Hematopoietic multipotent progenitor cell treated with erythropoietin and hydrocortisone succinate and interleukin-3 and kit ligand, for 15 days (in vitro differentiated cells): Measurements from ENCODE around the gene CELSR3.

Experiments
- DNase-seq: peaks from one replicate; pipeline ENCODE4 v3.0.0-alpha.2; 2015; ENCODE audit warnings: low spot score

CELSR3 gene

GRCh38 chr3:48662753-48663488 is at the start of gene CELSR3:
TSS of gene CELSR3 (minus strand) at chr3:48662886. CDS start at chr3:48662634, 252 bp downstream.
- peak; percentile 70 for DNase-seq

DNA sequence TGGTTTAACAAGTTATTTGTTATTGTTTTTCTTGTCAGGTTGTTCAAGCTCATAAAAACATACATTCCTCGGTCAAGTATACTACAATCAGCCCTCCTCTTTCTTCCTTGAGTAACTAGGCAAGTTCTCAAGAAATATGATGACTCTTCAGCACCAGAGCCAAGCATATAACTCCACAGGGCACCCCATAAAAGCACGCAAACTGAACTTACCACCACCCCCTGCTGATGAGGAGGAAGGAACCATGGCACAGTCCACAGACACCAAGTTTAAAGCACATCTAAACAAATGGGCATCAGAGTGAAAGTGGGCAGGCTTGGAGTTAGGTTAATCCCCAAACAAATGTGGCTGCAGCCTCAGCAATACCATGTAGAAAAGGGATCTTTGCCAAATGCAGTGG is 49.0 kb upstream of the CELSR3 start:
- no peak for DNase-seq

DNA sequence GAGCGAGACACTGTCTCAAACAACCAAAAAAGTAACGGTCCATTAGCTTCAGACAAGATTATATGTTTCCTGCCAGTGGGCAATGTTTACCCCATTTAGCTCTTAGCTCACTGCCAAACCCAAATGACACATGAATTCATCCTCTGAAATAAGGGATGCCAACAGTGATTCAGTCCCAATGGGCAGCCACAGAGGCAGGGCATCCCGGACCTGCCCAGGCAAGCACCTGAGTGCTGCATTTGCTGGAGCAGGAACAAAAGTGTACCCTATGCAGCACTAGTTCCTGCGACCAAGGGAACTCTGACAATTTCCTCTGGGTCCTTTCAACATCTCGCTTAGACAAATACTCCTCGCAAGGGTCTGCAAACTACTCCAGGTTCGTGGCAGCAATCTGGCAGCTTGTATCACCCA is 46.4 kb upstream of the CELSR3 start:
- no peak for DNase-seq

DNA sequence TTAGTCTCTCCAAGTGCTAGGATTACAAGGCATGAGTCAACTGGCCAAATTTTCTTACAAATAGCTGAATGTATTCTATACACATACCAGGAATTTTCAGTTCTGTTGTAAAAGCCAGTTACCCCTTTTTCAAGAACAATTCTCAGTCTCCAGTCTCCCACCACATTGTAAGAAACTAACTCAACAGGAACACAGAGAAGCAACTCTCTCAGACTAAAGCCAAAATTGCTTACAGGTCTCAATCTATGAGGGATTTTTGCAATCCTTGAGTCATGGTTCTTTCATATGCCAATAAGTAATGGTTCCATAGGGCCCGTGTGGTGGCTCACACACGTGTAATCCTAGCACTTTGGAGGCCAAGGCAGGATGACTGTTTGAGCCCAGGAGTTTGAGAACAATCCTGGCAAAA is 45.8 kb upstream of the CELSR3 start:
- no peak for DNase-seq

GRCh38 chr3:48707157-48707556 is 44.5 kb upstream of the CELSR3 start:
- no peak for DNase-seq

DNA sequence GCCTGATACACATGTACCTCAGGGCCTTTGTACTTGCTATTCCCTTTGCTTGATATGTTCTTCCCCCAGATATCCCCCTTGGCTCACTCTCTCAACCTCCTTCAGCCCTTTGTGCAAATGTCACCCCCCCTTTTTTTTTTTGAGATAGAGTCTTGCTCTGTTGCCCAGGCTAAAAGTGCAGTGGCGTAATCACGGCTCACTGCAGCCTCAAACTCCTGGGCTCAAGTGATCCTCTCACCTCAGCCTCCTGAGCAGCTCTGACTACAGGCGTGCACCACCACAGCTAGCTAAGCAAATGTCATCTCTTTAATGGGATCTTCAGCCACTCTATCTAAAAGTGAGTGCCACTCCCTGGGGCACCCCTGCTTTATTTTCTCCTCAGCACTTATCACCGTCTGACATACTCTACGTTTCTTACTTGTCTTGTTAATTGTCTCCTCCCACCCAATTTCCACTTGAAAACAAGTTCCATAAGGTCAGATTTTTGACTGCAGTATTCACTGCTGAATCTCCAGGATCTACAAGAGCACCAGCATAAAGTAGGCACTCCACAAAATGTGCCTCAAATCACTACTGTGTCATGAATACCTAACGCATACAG is 39.7 kb upstream of the CELSR3 start:
- no peak for DNase-seq

- no peak for DNase-seq
These were observed 38.2 kb upstream of the CELSR3 start for GRCh38 chr3:48700731-48701405.

GRCh38 chr3:48698891-48699290 is 36.2 kb upstream of the CELSR3 start:
- no peak for DNase-seq

DNA sequence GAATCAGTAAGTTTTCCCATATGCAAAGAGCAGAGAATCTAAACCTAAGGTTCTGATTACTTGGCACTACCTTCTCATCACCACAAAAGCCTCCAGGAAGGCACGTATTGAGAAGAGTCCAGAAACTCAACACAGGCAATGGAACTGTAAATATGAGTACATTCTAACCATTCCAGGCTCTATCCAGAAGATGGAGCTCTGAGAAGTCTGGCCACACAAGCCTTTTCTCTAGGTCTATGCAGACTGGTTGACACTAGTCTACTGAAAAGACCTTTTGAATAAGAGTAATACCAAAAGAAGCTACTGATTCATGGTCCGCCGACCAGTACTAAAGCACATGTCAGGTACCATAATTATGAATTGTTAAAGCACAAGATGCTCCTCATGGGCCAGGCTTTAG is 35.3 kb upstream of the CELSR3 start:
- no peak for DNase-seq

- DNase-seq = no peak
These were observed 33.9 kb upstream of the CELSR3 start for GRCh38 chr3:48696601-48697000.

GRCh38 chr3:48696156-48696555 is 33.5 kb upstream of the CELSR3 start:
- DNase-seq = no peak

- no peak for DNase-seq
These were observed 32.7 kb upstream of the CELSR3 start for GRCh38 chr3:48695393-48695753.

- no peak for DNase-seq
These were observed 32.1 kb upstream of the CELSR3 start for GRCh38 chr3:48694610-48695392.

- DNase-seq = no peak
These were observed 31.1 kb upstream of the CELSR3 start for GRCh38 chr3:48693826-48694225.

DNA sequence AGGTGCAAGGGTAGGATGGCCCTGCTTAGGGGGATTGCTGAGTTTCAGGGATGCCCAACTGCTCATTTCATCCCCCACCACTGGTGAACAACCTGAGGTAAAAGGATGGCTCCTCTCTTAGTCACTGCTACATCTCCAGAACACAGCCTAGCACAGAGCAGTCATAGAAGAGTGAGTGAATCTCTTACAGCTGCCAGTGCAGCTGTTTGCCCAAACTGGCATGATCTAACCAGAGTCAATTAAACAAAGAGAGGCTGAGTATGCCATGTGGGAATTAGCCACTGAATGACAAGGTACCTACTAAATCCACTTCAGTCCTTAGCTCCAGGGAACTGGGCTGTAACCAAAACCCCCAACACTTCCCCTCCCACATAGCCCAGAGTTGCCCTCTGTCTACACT is 29.9 kb upstream of the CELSR3 start:
- DNase-seq = no peak

GRCh38 chr3:48690846-48691458 is 28.3 kb upstream of the CELSR3 start:
- no peak for DNase-seq

GRCh38 chr3:48689384-48689783 is 26.7 kb upstream of the CELSR3 start:
- no peak for DNase-seq

DNA sequence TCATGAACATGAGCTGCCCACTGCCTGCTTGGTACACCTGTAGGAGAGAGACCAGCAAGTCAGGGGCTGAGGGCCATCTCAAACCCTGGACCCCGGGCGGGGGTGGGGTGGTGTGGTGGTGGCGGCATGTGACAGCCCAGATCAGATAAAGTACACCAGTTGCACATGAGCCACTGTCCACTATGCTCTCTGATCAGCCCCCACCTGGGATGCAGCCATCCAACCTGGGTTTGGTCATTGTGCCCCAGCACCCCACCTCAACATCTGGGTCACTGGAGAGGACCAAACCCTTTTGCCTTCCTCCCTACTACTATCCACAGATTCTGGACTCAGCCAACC is 26.0 kb upstream of the CELSR3 start:
- no peak for DNase-seq

DNA sequence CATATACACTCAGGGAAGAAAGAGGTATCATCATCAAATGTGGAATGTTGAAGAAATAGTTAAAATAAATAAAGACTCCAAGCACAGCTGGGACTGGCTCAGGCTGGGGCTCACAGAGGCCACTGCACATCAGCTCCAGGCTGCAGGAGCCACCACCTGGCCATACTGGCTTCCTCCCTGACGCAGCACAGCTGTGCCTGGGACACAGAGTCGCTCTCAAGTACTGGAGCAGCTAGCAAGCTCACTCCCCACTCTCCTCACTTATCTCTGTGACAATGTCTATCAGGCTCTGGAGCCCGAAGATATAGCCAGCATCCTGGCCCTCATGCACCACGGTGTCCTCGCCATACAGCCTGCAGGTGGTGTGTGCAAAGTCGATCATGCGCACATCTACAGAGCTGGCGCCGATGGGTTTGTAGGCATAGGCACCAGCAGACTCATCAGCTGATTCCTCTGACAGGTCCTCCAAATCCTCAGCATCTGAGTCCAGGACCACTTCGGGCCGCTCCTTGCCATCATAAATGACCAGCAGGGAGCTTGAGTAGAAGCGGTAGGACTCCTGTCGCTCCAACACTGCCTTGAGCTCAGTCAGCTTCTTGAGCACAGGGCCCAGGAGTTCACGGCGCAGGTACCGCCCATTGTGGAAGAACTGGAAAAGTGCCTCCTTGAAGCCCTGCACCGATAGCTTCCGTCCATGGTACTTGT is 25.5 kb upstream of the CELSR3 start:
- no peak for DNase-seq

DNA sequence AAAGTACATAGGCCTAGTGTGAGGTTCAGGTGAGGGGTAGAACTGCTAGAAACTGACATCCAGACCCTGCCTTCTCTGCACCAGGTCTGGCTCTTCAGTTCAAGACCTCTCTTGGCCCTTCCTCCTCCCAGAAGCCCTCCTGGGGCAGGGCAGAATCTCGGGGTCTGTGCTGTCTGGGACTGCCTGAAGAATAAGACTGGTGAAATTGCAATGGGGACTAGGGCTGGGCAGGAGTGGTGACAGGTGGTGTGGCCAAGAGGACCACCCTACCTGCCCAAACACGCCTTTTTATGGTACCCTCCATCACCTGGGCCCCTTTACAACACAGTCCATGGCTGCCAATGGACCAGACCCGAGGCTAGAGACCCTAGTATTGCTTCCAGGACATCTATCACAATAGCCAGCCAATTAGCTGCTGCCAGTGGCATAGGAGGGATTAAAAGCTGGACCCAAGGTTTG is 24.6 kb upstream of the CELSR3 start:
- DNase-seq = no peak

GRCh38 chr3:48686538-48687219 is 24.0 kb upstream of the CELSR3 start:
- DNase-seq = no peak
